K562 (cell line): ENCODE measurements around the gene DNAJB11. TPM values are rescaled to one million over a fixed set of nuclear protein-coding genes. Genes with fewer than 3 reads are reported as not detected.

ENCODE experiments used
- HMGN3 ChIP-seq: IDR thresholded peaks from 2 replicates; pipeline ENCODE4 v1.6.1; 2011; ENCODE audit warnings: borderline replicate concordance, low read depth, mild to moderate bottlenecking, mixed read lengths, low read length; ENCODE audit not compliant: insufficient read length; ENCODE audit errors: extremely low read depth
- MGA ChIP-seq: fragments of 450-650 bp; IDR thresholded peaks from 2 replicates; pipeline ENCODE4 v1.6.1; 2016; ENCODE audit warnings: mild to moderate bottlenecking, moderate library complexity
- MYC ChIP-seq, 2 experiments: fragments of 250-450 bp in 1 of 2; sonication (Bioruptor Pico) in 1 of 2; IDR thresholded peaks; 2 replicates each; pipeline versions ENCODE4 v1.5.1 to v1.6.1; 2012 to 2021; ENCODE audit warnings: low read depth in 2 of 2, borderline replicate concordance in 1 of 2, improper control_type of control experiment in 1 of 2, low read length in 1 of 2, mild to moderate bottlenecking in 1 of 2, moderate library complexity in 1 of 2
- SMAD1 ChIP-seq: fragments of 150-350 bp; IDR thresholded peaks from 2 replicates; pipeline ENCODE4 v1.6.1; 2014; ENCODE audit warnings: low read length, low read depth; ENCODE audit not compliant: partially characterized antibody
- YBX1 ChIP-seq: fragments of 450-650 bp; IDR thresholded peaks from 2 replicates; pipeline ENCODE4 v1.7.1; 2016; ENCODE audit warnings: mild to moderate bottlenecking
- ZNF395 ChIP-seq: fragments of 200-800 bp; sonication (Bioruptor generic); IDR thresholded peaks from 2 replicates; pipeline ENCODE4 v1.6.1; 2017; ENCODE audit warnings: missing genetic modification characterization, missing compliant biosample characterization
- ZNF449 ChIP-seq: fragments of 250-450 bp; sonication (Bioruptor Pico); IDR thresholded peaks from 2 replicates; pipeline ENCODE4 v1.8.0; 2022; ENCODE audit warnings: moderate library complexity, mild to moderate bottlenecking, inconsistent platforms
- ZNF75A ChIP-seq: fragments of 450-650 bp; formaldehyde crosslinking; IDR thresholded peaks from 2 replicates; pipeline ENCODE4 v1.4.0; 2020; ENCODE audit warnings: mild to moderate bottlenecking
- polyA plus RNA-seq, 8 experiments: library from polyadenylated mRNA; depleted of rRNA in 4 of 8; stranded (reverse) in 5 of 8; unstranded in 3 of 8; fragments of >200 nt; fragmentation: Nextera tagmentation in 2 of 8; fragmentation: Illumina TruSeq in 1 of 8; extraction: Ambion mirVana in 2 of 8; extraction: Trizol in 1 of 8; gene quantifications; 2 replicates each; pipeline versions ENCODE4 v1.2.1 to v1.2.3, GENCODE V29; 2011 to 2014; ENCODE audit warnings: inconsistent platforms in 1 of 8, missing spikeins in 1 of 8
- total RNA-seq, 7 experiments: library from RNA; depleted of rRNA in 6 of 7; stranded (reverse); fragments of >200 nt in 6 of 7; fragmentation: Illumina TruSeq in 2 of 7; extraction: Trizol in 2 of 7; gene quantifications; 2 replicates each; pipeline versions ENCODE4 v1.2.1 to v1.2.3, GENCODE V29; 2011 to 2021; ENCODE audit warnings: low replicate concordance in 1 of 7
- TF ChIP-seq, protein P1 (sequence below): sonication (generic); formaldehyde crosslinking; IDR thresholded peaks from 2 replicates; pipeline ENCODE4 v1.8.0; 2023; ENCODE audit warnings: mild to moderate bottlenecking, missing genetic modification reagents

DNAJB11 gene
- total and polyA plus RNA-seq, 9 of the 15 experiments (the other 6 are each of a cell fraction or from before 2014, with no cell fraction given) = 14.8 to 74.7 (median 63.8) TPM

- no peak for TF ChIP-seq MGA
- TF ChIP-seq, protein P1, sequence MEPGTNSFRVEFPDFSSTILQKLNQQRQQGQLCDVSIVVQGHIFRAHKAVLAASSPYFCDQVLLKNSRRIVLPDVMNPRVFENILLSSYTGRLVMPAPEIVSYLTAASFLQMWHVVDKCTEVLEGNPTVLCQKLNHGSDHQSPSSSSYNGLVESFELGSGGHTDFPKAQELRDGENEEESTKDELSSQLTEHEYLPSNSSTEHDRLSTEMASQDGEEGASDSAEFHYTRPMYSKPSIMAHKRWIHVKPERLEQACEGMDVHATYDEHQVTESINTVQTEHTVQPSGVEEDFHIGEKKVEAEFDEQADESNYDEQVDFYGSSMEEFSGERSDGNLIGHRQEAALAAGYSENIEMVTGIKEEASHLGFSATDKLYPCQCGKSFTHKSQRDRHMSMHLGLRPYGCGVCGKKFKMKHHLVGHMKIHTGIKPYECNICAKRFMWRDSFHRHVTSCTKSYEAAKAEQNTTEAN (CRISPR knock-in tag) = no peak
- peak; percentile 89 for TF ChIP-seq HMGN3
- TF ChIP-seq ZNF395 (CRISPR knock-in tag) = no peak
- TF ChIP-seq ZNF75A = no peak
- TF ChIP-seq YBX1 = no peak
- TF ChIP-seq ZNF449 (CRISPR knock-in tag) = no peak
- TF ChIP-seq SMAD1 = no peak
- peak; percentile 58; the same call in 1 of the 2 replicates for TF ChIP-seq MYC (IDR thresholded peaks at IDR 0.05; ENCODE audit: low read depth, low read length)
- no peak for TF ChIP-seq MYC (CRISPR knock-in tag; IDR thresholded peaks at IDR 0.05; ENCODE audit: borderline replicate concordance, low read depth)
These were observed 3.2 kb upstream of the DNAJB11 start, which contains the start of gene TBCCD1 (continued) for GRCh38 chr3:186567072-186567921.
